ENCODE results near the gene MYO18A. TPM values are rescaled to one million over a fixed set of nuclear protein-coding genes. Genes with fewer than 3 reads are reported as not detected.

The MYO18A gene
- total and polyA plus RNA-seq, 10 of the 15 experiments (the other 5 are each of a cell fraction or from before 2014, with no cell fraction given) = 2.9 to 66.0 (median 24.5) TPM

GRCh38 chr17:29148790-29149430 is 31.3 kb downstream of the MYO18A start (continued):
- TF ChIP-seq MYC (IDR thresholded peaks at IDR 0.05; ENCODE audit: insufficient read depth, insufficient read length, insufficient replicate concordance, low read length, severe bottlenecking) = no peak
- TF ChIP-seq, protein P1, sequence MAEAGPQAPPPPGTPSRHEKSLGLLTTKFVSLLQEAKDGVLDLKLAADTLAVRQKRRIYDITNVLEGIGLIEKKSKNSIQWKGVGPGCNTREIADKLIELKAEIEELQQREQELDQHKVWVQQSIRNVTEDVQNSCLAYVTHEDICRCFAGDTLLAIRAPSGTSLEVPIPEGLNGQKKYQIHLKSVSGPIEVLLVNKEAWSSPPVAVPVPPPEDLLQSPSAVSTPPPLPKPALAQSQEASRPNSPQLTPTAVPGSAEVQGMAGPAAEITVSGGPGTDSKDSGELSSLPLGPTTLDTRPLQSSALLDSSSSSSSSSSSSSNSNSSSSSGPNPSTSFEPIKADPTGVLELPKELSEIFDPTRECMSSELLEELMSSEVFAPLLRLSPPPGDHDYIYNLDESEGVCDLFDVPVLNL (IDR thresholded peaks at IDR 0.05; ENCODE audit: low read depth, low read length) = no peak
- TF ChIP-seq BMI1 (IDR thresholded peaks at IDR 0.05; ENCODE audit: borderline replicate concordance) = no peak
- peak; percentile 49; the same call in 1 of the 2 replicates for TF ChIP-seq HDGF (IDR thresholded peaks at IDR 0.05)
- TF ChIP-seq POLR2AphosphoS2 (IDR thresholded peaks at IDR 0.05; ENCODE audit: low read depth, low read length) = no peak
- peak; percentile 46 for TF ChIP-seq GATAD2B (conservative IDR thresholded peaks at IDR 0.05; ENCODE audit: low read depth)
- TF ChIP-seq CREM (IDR thresholded peaks at IDR 0.05; ENCODE audit: low read depth) = no peak
- TF ChIP-seq IRF5 (IDR thresholded peaks at IDR 0.05; ENCODE audit: borderline replicate concordance) = no peak
- peak; percentile 32; the same call in 1 of the 2 replicates for TF ChIP-seq IRF4 (IDR thresholded peaks at IDR 0.05; ENCODE audit: low read depth, low read length)
- TF ChIP-seq HDAC2 (IDR thresholded peaks at IDR 0.05) = no peak
- TF ChIP-seq ETV6 (conservative IDR thresholded peaks at IDR 0.05 in 1 of 2, IDR thresholded peaks at IDR 0.05 in 1 of 2; ENCODE audit: borderline replicate concordance in 1 of 2, low read depth in 1 of 2) = no peak
- TF ChIP-seq RB1 (IDR thresholded peaks at IDR 0.05; ENCODE audit: borderline replicate concordance) = peak; percentile 20; the same call in 1 of the 2 replicates
- no peak for TF ChIP-seq NBN (IDR thresholded peaks at IDR 0.05)
- TF ChIP-seq ZNF592 (IDR thresholded peaks at IDR 0.05) = peak; percentile 76; the same call in 1 of the 2 replicates
- no peak for TF ChIP-seq MEF2B (IDR thresholded peaks at IDR 0.05; ENCODE audit: partially characterized antibody, poor library complexity, severe bottlenecking)
- TF ChIP-seq IKZF1 (conservative IDR thresholded peaks at IDR 0.05) = peak; percentile 21; the same call in 1 of the 2 replicates
- TF ChIP-seq, protein P2, sequence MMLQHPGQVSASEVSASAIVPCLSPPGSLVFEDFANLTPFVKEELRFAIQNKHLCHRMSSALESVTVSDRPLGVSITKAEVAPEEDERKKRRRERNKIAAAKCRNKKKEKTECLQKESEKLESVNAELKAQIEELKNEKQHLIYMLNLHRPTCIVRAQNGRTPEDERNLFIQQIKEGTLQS (IDR thresholded peaks at IDR 0.05; ENCODE audit: borderline replicate concordance, extremely low read depth, low read depth, low read length) = no peak
- no peak for TF ChIP-seq STAT3 (IDR thresholded peaks at IDR 0.05; ENCODE audit: low read depth, low read length)
- TF ChIP-seq NR2C1 (IDR thresholded peaks at IDR 0.05) = no peak; the same call in 1 of the 2 replicates
- TF ChIP-seq RELA (IDR thresholded peaks at IDR 0.05; ENCODE audit: borderline replicate concordance, partially characterized antibody) = peak; percentile 61
- TF ChIP-seq NR2F1 (conservative IDR thresholded peaks at IDR 0.05) = peak; percentile 50
- TF ChIP-seq KLF5 (IDR thresholded peaks at IDR 0.05; ENCODE audit: partially characterized antibody) = no peak

Measured in GM12878 (cell line).